GM12878 (cell line): Measurements from ENCODE around the gene SIT1. TPM values are rescaled to one million over a fixed set of nuclear protein-coding genes. Genes with fewer than 3 reads are reported as not detected.
A peak's percentile ranks its signal among the peaks of the same experiment; 100 is the strongest.

Experiments used
- CBFB ChIP-seq: IDR thresholded peaks from 2 replicates; pipeline ENCODE4 v1.6.1; 2016; ENCODE audit warnings: antibody characterized with exemption, low read depth
- CREB1 ChIP-seq: IDR thresholded peaks from 2 replicates; pipeline ENCODE4 v1.6.1; 2012; ENCODE audit warnings: low read depth, mild to moderate bottlenecking, inconsistent platforms
- CTCF ChIP-seq, 3 experiments: IDR thresholded peaks in 2 of 3; conservative IDR thresholded peaks in 1 of 3; 2 replicates each; pipeline ENCODE4 v1.5.1; 2011; ENCODE audit warnings: low read depth in 3 of 3, low read length in 3 of 3, mild to moderate bottlenecking in 3 of 3, control low read depth in 2 of 3, moderate library complexity in 2 of 3, inconsistent platforms in 1 of 3, mixed read lengths in 1 of 3; ENCODE audit not compliant: control insufficient read depth in 2 of 3, insufficient read depth in 1 of 3; ENCODE audit errors: extremely low read depth in 1 of 3
- FOS ChIP-seq: IDR thresholded peaks from 3 replicates; pipeline ENCODE4 v1.6.1; 2011; ENCODE audit warnings: borderline replicate concordance; ENCODE audit not compliant: insufficient read length; ENCODE audit errors: extremely low read depth
- FOXK2 ChIP-seq: fragments of 450-650 bp; IDR thresholded peaks from 2 replicates; pipeline ENCODE4 v1.6.1; 2017; ENCODE audit warnings: mild to moderate bottlenecking, moderate library complexity
- HCFC1 ChIP-seq: fragments of 150-350 bp; IDR thresholded peaks from 2 replicates; pipeline ENCODE4 v1.6.1; 2014; ENCODE audit warnings: low read length
- HDAC6 ChIP-seq: fragments of 200-600 bp; sonication (generic); IDR thresholded peaks from one replicate; pipeline ENCODE4 v1.8.0; 2017; ENCODE audit warnings: antibody characterized with exemption; ENCODE audit not compliant: unreplicated experiment
- MTA2 ChIP-seq: fragments of 450-650 bp; IDR thresholded peaks from 2 replicates; pipeline ENCODE4 v1.6.1; 2016; ENCODE audit warnings: low read depth, mild to moderate bottlenecking, moderate library complexity
- MYB ChIP-seq: fragments of 150-350 bp; IDR thresholded peaks from 2 replicates; pipeline ENCODE4 v1.6.1; 2014; ENCODE audit warnings: mild to moderate bottlenecking, low read depth, low read length, borderline replicate concordance
- MYC ChIP-seq: IDR thresholded peaks from 2 replicates; pipeline ENCODE4 v1.6.1; 2011; ENCODE audit warnings: mild to moderate bottlenecking, low read length, moderate library complexity, inconsistent platforms; ENCODE audit not compliant: insufficient read depth, insufficient replicate concordance, insufficient read length, severe bottlenecking
- NBN ChIP-seq: fragments of 450-650 bp; IDR thresholded peaks from 2 replicates; pipeline ENCODE4 v1.6.1; 2016
- NR2C1 ChIP-seq: fragments of 450-650 bp; IDR thresholded peaks from 2 replicates; pipeline ENCODE4 v1.6.1; 2017; ENCODE audit warnings: antibody characterized with exemption, mild to moderate bottlenecking, moderate library complexity
- NR2F1 ChIP-seq: fragments of 450-650 bp; conservative IDR thresholded peaks from 2 replicates; pipeline ENCODE4 v1.6.1; 2017; ENCODE audit warnings: mild to moderate bottlenecking
- PAX5 ChIP-seq: IDR thresholded peaks from 2 replicates; pipeline ENCODE4 v1.6.1; 2011; ENCODE audit warnings: low read depth, low read length, borderline replicate concordance
- PBX3 ChIP-seq: IDR thresholded peaks from 2 replicates; pipeline ENCODE4 v1.6.1; 2011; ENCODE audit warnings: mild to moderate bottlenecking, low read depth, low read length, moderate library complexity; ENCODE audit not compliant: insufficient replicate concordance
- PKNOX1 ChIP-seq: fragments of 450-650 bp; IDR thresholded peaks from 2 replicates; pipeline ENCODE4 v1.6.1; 2016; ENCODE audit warnings: mild to moderate bottlenecking
- RCOR1 ChIP-seq: conservative IDR thresholded peaks from 2 replicates; pipeline ENCODE4 v1.6.1; 2012; ENCODE audit warnings: low read depth, low read length, improper control_type of control experiment
- SREBF2 ChIP-seq: IDR thresholded peaks from 2 replicates; pipeline ENCODE4 v1.6.1; 2012; ENCODE audit warnings: mild to moderate bottlenecking, low read length
- TCF3 ChIP-seq: IDR thresholded peaks from 2 replicates; pipeline ENCODE4 v1.6.1; 2012; ENCODE audit warnings: low read depth, mild to moderate bottlenecking, low read length, borderline replicate concordance; ENCODE audit not compliant: insufficient read depth
- USF2 ChIP-seq: IDR thresholded peaks from 2 replicates; pipeline ENCODE4 v1.6.1; 2011; ENCODE audit warnings: low read depth, low read length, improper control_type of control experiment, borderline replicate concordance
- YBX1 ChIP-seq: fragments of 450-650 bp; IDR thresholded peaks from 2 replicates; pipeline ENCODE4 v1.6.1; 2016; ENCODE audit warnings: antibody characterized with exemption
- ZBED1 ChIP-seq: IDR thresholded peaks from 2 replicates; pipeline ENCODE4 v1.6.1; 2016; ENCODE audit warnings: borderline replicate concordance
- ZBTB4 ChIP-seq: fragments of 450-650 bp; formaldehyde crosslinking; IDR thresholded peaks from 2 replicates; pipeline ENCODE4 v1.4.0; 2022; ENCODE audit warnings: mild to moderate bottlenecking, moderate library complexity
- polyA plus RNA-seq, 11 experiments: library from polyadenylated mRNA; depleted of rRNA in 4 of 11; unstranded in 6 of 11; stranded (reverse) in 5 of 11; fragments of >200 nt; fragmentation: Nextera tagmentation in 4 of 11; fragmentation: Illumina TruSeq in 1 of 11; extraction: Ambion mirVana in 4 of 11; extraction: Trizol in 1 of 11; gene quantifications; 1 replicate in 1 of 11; 2 replicates in 10 of 11; pipeline versions ENCODE4 v1.2.1 to v1.2.3, GENCODE V29; 2011 to 2016; ENCODE audit warnings: inconsistent platforms in 2 of 11, missing spikeins in 2 of 11, low read depth in 1 of 11
- total RNA-seq, 4 experiments: library from RNA; depleted of rRNA in 3 of 4; stranded (reverse); fragments of >200 nt in 3 of 4; fragmentation: Illumina TruSeq in 1 of 4; extraction: Trizol in 1 of 4; gene quantifications; 2 replicates each; pipeline versions ENCODE4 v1.2.1 to v1.2.3, GENCODE V29; 2013 to 2021

Gene SIT1
- total and polyA plus RNA-seq, 10 of the 15 experiments (the other 5 are each of a cell fraction or from before 2014, with no cell fraction given): 0.97 to 137 (median 59.7) TPM

- TF ChIP-seq NR2F1: peak; percentile 13; the same call in 1 of the 2 replicates
- peak; percentile 55; the same call in 1 of the 2 replicates for TF ChIP-seq FOXK2
- no peak; the same call in 1 of the 2 replicates for TF ChIP-seq HCFC1
- peak; percentile 11; the same call in 1 of the 2 replicates for TF ChIP-seq USF2
- TF ChIP-seq MTA2: peak; percentile 79
- TF ChIP-seq TCF3: no peak
- TF ChIP-seq HDAC6: no peak
- no peak for TF ChIP-seq ZBTB4 (CRISPR knock-in tag)
- peak; percentile 96 for TF ChIP-seq SREBF2
- TF ChIP-seq CREB1: no peak
- no peak for TF ChIP-seq MYC
- TF ChIP-seq MYB: no peak
- TF ChIP-seq PKNOX1: peak; percentile 78
- TF ChIP-seq RCOR1: peak; percentile 81; the same call in 1 of the 2 replicates
- TF ChIP-seq NBN: peak; percentile 97
- TF ChIP-seq ZBED1: peak; percentile 68; the same call in 1 of the 2 replicates
- peak; percentile 31 for TF ChIP-seq PBX3
- no peak for TF ChIP-seq CTCF (IDR thresholded peaks at IDR 0.05 in 2 of 3, conservative IDR thresholded peaks at IDR 0.05 in 1 of 3; ENCODE audit: control insufficient read depth in 2 of 3, extremely low read depth in 1 of 3, insufficient read depth in 1 of 3, low read depth in 3 of 3, low read length in 3 of 3)
- no peak for TF ChIP-seq NR2C1
- peak; percentile 56; the same call in 1 of the 2 replicates for TF ChIP-seq PAX5
- no peak for TF ChIP-seq YBX1
- TF ChIP-seq CBFB: peak; percentile 69
- no peak for TF ChIP-seq FOS
Observed at GRCh38 chr9:35657546-35658136, 6.9 kb upstream of the SIT1 start, which contains the start of gene RMRP (continued).
